ENCODE data around the gene ANKRD33.

ANKRD33 gene, protein sequence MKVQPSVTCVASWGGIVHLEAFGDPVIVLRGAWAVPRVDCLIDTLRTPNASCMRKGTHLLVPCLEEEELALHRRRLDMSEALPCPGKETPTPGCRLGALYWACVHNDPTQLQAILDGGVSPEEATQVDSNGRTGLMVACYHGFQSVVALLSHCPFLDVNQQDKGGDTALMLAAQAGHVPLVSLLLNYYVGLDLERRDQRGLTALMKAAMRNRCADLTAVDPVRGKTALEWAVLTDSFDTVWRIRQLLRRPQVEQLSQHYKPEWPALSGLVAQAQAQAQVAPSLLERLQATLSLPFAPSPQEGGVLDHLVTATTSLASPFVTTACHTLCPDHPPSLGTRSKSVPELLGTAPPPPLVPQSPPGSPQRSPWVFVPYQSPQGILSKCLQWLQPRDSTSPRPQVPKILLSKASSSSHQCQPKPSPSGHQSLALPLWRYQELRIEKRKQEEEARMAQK

DNA sequence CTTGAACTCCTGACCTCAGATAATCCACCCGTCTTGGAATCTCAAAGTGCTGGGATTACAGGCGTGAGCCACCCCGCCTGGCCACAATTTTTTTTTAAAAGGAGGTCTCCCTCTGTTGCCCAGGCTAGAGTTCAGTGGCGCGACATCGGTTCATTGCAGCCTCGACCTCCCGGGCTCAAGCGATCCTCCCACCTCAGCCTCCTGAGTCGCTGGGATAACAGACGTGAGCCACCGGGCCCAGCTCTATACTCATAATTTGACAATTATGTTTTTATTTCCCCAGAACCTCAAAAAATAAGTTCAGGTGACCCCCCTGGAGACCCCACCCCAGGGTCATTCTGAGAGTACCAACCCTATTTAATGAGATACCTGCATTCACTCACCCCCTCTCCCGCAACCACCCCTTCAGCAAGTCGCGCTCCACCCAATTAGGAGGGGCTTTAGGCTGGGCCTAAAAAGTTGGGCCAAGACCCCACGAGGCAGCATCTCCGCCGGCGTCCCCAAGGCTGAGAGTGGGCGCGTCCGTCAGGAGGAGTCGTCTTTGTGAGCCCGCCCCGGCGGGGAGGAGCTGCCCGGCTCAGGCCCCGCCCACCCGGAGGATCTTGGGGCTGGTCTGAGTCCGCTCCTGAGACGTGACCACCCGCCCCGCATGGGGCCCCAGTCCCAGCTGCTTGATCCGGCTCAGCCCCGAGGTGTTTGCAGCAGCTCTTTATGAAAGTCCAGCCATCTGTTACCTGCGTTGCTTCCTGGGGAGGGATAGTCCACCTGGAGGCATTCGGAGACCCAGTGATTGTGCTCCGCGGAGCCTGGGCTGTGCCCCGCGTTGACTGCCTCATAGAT, at the start of gene ANKRD33:
Gene ANKRD33 (plus strand): TSS at position 628 of the 840 bp plus-strand sequence. CDS start 84 bp downstream, at position 712.
- Histone ChIP-seq H3K4me3 (ENCODE audit: low read depth in 1 of 2, low read length in 1 of 2) (no peak within 1 kb of the TSS), H3K36me3 (no peaks in the 10 kb centered on the region), H3K27me3 (peaks cover 5% of the 10 kb centered on the region), H3K27ac (no peak within 1 kb of the TSS), H3K4me1 (ENCODE audit: control insufficient read depth in 1 of 2, insufficient read depth in 1 of 2, low read depth in 1 of 2, low read length in 1 of 2) (peaks cover 7 to 10% of the 10 kb centered on the region in 2 experiments), H3K9me3 (no peaks in the 10 kb centered on the region)
- TF ChIP-seq, protein P1, sequence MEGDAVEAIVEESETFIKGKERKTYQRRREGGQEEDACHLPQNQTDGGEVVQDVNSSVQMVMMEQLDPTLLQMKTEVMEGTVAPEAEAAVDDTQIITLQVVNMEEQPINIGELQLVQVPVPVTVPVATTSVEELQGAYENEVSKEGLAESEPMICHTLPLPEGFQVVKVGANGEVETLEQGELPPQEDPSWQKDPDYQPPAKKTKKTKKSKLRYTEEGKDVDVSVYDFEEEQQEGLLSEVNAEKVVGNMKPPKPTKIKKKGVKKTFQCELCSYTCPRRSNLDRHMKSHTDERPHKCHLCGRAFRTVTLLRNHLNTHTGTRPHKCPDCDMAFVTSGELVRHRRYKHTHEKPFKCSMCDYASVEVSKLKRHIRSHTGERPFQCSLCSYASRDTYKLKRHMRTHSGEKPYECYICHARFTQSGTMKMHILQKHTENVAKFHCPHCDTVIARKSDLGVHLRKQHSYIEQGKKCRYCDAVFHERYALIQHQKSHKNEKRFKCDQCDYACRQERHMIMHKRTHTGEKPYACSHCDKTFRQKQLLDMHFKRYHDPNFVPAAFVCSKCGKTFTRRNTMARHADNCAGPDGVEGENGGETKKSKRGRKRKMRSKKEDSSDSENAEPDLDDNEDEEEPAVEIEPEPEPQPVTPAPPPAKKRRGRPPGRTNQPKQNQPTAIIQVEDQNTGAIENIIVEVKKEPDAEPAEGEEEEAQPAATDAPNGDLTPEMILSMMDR (IDR thresholded peaks at IDR 0.05): no peak

DNA sequence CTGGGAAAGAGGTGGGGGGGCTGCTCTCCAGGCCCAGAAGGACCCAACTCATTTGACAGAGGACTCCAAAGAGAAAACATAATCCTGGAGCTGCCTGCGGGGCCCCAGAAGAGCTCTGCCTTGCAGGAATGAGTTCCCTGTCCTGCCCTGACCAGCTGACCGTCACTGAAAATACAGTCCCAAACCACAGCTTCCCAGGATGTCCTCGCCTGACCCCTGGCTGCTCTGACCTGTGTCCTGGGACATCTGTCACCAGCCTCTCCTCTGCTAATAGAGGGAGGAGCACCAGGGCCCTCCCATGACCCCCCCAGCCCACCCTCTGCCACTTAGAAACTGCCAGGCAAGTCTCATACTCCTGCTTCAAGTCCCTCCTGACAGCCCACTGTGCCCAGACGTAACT, 49.1 kb upstream of the ANKRD33 start:
- Histone ChIP-seq H3K36me3 (no peaks in the 10 kb centered on the region), H3K4me1 (ENCODE audit: control insufficient read depth in 1 of 2, insufficient read depth in 1 of 2, low read depth in 1 of 2, low read length in 1 of 2) (no peaks in the 10 kb centered on the region), H3K27me3 (peaks cover 89% of the 10 kb centered on the region), H3K4me3 (ENCODE audit: low read depth in 1 of 2, low read length in 1 of 2) (no peak overlapping the region), H3K27ac (no peak overlapping the region), H3K9me3 (no peaks in the 10 kb centered on the region)
- TF ChIP-seq, protein P1 (IDR thresholded peaks at IDR 0.05): no peak

DNA sequence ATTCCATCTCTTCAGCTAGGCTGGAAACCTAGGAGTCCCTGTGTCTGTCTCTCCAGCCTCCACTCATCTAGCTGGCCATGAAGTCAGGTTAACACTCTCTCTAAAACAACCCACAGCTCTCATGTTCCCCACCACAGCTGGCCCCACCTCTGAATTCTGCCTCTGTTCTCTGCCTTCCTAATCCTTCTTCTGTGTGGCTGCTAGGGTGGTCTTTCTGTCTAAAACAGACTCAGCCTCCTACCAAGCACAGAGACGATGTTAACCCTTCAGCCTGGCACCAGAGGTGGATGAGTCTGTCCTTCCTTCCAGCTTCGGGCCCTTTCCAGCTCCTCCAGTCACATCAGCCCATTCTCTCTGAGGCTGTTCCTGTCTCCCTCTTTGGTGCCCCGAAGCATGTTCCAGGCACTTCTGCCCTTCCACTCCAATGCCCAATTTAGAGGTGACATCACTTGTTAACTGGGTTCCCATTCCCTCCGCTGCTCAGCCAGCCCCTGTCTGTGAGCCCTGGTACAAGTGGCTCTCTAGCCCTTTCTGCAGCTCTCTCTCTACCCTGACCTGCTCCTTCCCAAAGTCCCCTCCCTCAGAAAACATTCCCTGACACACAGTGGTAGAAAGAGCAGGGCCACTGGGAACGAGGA, 48.5 kb upstream of the ANKRD33 start:
- Histone ChIP-seq H3K27me3 (peaks cover 89% of the 10 kb centered on the region), H3K36me3 (no peaks in the 10 kb centered on the region), H3K4me3 (ENCODE audit: low read depth in 1 of 2, low read length in 1 of 2) (no peak overlapping the region), H3K9me3 (no peaks in the 10 kb centered on the region), H3K27ac (no peak overlapping the region), H3K4me1 (ENCODE audit: control insufficient read depth in 1 of 2, insufficient read depth in 1 of 2, low read depth in 1 of 2, low read length in 1 of 2) (no peaks in the 10 kb centered on the region)
- TF ChIP-seq, protein P1 (IDR thresholded peaks at IDR 0.05): no peak

DNA sequence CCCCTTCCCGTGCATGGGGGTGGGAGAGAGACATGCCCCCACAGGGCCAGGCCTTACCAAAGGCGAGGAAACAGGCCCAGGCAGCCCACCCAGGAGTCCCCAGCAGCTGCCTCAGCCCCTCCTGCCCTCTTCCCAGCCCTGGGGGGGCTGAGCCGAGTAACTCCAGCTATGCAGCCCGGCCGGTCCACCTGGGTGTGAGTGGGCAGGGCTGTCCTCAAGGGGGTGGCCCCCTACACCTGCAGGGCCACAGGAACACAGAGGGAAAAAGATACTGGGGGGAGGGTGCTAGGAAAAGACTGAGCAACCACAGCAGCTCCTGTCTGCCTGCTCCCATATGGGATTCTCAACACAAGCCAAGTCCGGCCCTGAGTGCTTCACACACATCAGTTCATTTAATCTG, 46.9 kb upstream of the ANKRD33 start:
- Histone ChIP-seq H3K4me1 (ENCODE audit: control insufficient read depth in 1 of 2, insufficient read depth in 1 of 2, low read depth in 1 of 2, low read length in 1 of 2) (no peaks in the 10 kb centered on the region), H3K9me3 (no peaks in the 10 kb centered on the region), H3K27me3 (peaks cover 94% of the 10 kb centered on the region), H3K36me3 (no peaks in the 10 kb centered on the region), H3K27ac (no peak overlapping the region), H3K4me3 (ENCODE audit: low read depth in 1 of 2, low read length in 1 of 2) (no peak overlapping the region)
- TF ChIP-seq, protein P1 (IDR thresholded peaks at IDR 0.05): no peak

DNA sequence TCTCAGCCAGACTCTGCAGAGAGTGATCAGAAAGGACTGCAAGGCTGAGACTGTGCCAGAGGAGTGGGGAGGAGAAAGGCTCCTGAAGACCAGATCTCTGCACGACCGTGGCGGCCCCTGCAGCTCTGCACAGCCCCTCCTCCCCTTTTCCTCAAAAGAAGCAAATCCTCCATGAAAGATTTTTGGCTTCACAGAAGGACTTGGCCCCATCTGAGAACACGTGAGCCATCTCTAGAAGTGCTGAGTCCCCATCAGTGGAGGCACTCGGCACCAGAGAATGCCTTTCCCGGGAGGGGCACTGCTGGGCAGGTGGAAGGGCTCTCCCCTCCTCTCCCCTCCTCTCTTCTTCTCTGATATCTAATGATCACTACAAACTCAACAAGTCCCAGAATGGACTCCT, 46.2 kb upstream of the ANKRD33 start:
- Histone ChIP-seq H3K27me3 (peaks cover 96% of the 10 kb centered on the region), H3K4me3 (ENCODE audit: low read depth in 1 of 2, low read length in 1 of 2) (no peak overlapping the region), H3K9me3 (no peaks in the 10 kb centered on the region), H3K27ac (no peak overlapping the region), H3K4me1 (ENCODE audit: control insufficient read depth in 1 of 2, insufficient read depth in 1 of 2, low read depth in 1 of 2, low read length in 1 of 2) (no peaks in the 10 kb centered on the region), H3K36me3 (no peaks in the 10 kb centered on the region)
- TF ChIP-seq, protein P1 (IDR thresholded peaks at IDR 0.05): no peak

Data from neutrophil (primary cell).